ENCODE results near the gene BTF3L4.
"Not testable (repeated sequence)": the region's sequence is repeated elsewhere in the genome, so short reads cannot be mapped to it uniquely, and the experiment has no call there.

BTF3L4 gene

DNA sequence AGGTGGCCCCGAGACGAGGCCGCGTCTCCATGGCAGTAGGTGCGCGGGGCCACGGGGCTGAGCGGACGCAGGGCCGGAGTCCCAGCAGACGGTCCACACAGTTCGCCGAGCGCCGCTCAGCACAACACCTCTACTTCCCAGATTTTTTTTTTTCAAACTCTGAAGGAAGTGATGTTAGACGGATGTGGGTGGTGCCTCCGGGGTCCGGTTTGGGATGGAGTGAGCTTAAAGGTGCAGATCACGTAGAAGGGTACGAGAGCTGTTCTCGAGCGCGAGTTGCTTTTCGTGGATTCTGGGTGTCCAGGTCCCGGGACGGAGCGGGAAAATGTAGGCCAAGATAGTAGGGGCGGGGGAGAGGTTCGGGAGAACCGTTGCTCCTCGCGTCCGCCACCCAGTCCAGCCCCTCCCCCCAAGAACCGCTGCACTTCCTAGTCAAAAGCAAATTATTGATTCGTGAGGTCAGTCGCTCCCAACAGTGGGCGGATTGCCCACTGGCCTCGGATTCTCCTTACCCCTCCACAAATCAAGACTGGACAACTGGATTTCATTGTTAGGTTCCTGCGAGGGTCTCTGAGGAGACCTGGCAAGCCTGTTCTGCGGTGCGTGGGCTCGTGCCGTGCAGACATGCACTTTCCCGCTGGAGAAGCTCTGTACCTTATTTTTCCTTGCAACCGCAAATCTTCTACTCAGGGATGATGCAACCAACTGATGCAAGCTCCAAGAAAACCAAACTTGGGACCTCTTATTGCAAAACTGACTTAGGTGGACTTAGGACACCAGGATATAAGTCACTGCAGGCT lies 829 bp upstream of the BTF3L4 start, which contains the start of gene TXNDC12:
Gene TXNDC12 (minus strand): TSS at position 126 of the 800 bp plus-strand sequence. CDS start 95 bp downstream, at position 31.
- DNase-seq (ENCODE audit: low read depth, low spot score): peak; percentile 93

DNA sequence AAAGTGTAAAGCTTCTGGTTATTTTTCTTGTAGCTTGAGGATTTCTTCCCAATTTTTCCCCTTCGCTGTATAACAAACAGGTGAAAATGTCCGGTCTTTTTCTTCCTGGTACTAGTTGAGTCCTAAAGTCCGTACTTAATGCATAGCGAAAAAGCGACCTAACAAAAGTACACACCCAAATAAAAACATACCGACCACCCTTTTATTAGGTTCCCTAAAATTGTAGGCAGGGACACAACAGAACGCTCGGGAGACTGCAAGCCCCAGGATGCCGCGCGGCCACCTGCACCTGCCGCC lies 281 bp upstream of the BTF3L4 start:
- DNase-seq (ENCODE audit: low read depth, low spot score): no peak

DNA sequence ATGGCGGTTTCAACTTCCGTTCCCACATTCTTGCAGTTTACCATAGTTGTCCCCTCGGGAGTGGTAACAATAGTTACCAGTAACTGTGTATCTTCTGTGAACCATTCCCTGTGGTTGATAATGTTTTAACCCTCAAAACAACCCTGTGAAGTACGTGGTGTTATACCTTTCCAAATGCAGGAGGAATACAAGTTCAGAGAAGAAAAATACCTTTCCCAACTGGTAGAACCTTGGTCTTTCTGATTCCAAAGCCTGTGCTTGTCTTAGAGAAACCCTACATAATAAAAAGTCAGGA lies 789 bp downstream of the BTF3L4 start:
- no peak for DNase-seq (ENCODE audit: low read depth, low spot score)

DNA sequence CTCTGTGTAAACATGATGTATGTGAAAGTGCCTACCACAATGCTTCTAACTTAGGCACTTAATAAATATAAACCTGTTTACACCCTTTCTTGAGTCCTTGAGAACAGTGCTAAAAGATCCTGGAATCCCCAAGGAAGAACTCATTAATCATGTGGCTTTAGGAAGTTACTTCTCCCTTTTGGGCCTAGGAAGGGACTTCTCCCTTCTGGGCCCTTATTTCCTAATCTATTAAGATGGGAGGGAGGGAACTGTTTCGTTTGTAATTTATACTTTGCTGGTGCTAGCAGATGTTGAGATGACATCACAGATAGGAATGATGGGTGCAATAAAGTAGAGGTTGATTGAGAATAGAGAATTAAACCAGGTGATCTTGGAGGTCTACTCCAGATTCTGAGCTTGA lies 1.2 kb downstream of the BTF3L4 start:
- DNase-seq (ENCODE audit: low read depth, low spot score): no peak

DNA sequence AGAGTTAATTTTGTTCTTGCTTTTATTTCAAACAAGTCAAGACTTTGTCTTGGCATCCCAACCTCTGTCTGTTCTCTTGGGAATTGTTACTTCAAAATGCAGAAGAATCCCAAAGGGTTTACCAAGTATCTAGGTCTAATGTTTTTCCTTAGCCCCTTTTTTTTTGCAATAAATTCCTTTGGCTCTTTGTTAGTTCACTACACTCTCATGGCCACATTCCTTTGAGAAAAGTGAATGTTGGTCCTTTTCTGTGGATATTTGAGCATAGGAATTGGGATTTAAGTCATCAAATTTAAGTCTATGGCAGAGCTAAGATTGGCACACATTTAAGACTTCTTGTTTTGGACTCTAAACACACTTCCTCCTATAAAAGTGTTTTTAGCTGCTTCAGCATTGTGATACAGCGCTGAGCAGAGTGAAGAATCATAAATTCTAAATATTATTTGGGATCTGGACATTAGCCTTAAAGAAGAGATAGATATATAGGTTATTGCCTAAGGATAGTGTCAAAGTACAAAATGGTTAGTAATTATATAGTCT lies 1.9 kb downstream of the BTF3L4 start:
- DNase-seq (ENCODE audit: low read depth, low spot score): peak; percentile 22

DNA sequence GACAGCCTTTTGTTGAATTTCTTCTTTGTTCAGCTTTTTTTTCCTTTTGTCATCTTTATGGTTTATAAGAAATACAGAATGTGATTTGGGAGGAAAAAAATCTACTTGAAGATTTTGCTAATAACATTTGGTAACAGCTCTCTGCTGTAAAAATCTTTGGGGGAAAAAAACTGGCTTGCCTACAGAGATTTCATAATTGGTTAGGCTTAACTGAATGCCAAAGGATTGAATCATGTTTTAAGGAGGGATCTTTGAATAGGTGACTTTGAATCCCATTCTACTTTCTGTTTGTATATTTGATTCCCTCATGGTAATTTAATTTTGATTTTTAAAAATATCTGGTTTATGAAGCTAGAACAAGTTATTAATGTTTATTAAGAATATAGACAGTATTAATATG lies 3.2 kb downstream of the BTF3L4 start:
- peak; percentile 50 for DNase-seq (ENCODE audit: low read depth, low spot score)

DNA sequence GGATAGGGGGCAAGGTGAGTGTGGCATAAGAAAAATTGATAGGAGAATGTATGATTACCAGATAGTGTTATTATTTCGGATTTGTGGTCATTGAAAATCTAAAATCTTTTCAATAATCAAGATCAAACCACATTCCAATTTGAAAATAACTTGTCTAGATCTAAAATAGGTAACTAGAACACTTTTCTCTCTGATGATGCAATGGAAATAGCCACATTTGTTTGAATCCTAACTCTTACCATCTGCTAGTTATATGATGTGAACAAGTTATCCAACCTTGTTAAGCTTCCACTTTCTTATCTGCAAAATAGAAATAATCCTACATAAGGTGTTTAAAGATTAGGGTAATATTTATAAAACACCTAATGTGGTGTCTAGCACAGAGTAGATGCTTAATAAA lies 3.8 kb downstream of the BTF3L4 start:
- no peak for DNase-seq (ENCODE audit: low read depth, low spot score)

DNA sequence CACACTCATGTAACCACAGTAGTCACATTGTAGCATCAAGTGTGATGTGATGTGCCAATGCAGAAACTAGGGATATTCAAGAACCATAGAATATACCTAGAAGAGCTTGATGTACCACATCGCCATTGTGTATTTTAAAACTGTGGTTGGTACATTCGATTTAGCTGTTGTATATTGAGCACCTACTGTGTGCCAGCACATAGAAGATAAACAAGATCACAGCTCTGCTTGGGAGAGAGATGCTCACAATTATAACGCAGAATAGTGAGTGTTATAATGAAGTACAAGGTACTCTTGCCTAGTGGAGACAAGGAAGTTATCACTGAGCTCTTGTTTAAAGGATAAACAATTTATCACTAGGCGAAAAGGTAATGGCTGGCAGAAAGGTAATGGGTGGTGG lies 4.7 kb downstream of the BTF3L4 start:
- no peak for DNase-seq (ENCODE audit: low read depth, low spot score)

DNA sequence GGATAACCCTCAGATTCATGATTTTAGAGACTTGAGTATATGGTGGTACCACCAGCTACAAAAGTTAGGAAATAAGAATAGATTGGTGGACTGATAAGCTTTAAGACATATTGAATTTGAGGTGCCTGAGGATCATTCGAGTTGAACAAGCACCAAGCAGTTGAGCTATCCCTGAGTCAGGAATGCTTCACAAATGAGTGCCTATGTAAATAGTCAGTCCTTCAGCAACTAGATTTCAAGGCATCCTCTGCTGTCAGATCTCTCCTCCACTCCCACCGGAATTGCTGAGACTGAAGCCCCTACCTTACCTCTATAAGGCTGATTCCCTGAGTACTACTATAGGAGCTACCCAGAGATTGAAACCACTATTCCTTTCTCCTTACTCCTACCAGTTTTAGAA lies 7.1 kb downstream of the BTF3L4 start:
- DNase-seq (ENCODE audit: low read depth, low spot score): no peak

DNA sequence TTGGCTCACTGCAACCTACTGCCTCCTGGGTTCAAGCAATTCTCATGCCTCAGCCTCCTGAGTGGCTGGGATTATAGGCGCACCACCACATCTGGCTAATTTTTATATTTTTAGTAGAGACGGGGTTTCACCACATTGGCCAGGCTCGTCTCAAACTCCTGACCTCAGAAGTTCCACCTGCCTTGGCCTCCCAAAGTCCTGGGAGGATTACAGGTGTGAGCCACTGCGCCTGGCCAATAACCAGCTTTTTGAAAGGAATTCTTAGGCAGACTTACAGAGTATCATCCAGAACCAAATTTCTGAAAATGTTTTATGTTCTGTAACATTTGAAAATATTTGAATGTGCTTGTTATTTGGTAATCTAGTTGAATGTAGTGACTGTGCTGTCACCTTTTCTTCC lies 14.6 kb downstream of the BTF3L4 start:
- no peak for DNase-seq (ENCODE audit: low read depth, low spot score)

DNA sequence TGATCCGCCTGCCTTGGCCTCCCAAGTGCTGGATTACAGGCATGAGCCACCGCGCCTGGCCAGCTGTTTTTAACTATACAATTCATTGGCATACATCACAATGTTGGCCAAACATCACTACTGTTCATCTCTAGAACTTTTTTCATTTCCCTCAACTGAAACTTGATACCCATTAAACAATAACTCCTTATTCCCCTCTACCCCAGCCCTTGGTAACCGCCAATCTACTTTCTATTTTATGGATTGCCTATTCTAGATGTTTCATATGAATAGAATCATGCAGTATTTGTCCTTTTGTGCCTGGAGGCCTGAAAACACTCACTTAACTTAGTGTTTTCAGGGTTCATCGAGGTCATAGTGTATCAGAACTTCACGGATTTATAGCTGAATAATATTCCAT lies 16.2 kb downstream of the BTF3L4 start:
- no peak for DNase-seq (ENCODE audit: low read depth, low spot score)

DNA sequence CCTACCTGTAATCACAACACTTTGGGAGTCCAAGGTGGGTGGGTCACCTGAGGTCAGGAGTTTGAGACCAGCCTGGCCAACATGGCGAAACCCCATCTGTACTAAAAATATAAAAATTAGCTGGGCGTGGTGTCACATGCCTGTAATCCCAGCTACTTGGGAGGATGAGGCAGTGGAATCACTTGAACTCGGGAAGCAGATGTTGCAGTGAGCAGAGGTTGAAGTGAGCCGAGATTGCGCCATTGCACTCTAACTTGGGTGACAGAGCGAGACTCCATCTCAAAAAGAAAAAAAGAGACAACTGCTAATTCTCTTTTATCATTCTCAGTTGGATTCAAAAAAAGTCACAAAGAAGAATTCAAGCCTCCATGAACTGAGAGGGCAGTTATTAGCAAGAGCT lies 21.2 kb downstream of the BTF3L4 start:
- DNase-seq (ENCODE audit: low read depth, low spot score): not testable (repeated sequence)

DNA sequence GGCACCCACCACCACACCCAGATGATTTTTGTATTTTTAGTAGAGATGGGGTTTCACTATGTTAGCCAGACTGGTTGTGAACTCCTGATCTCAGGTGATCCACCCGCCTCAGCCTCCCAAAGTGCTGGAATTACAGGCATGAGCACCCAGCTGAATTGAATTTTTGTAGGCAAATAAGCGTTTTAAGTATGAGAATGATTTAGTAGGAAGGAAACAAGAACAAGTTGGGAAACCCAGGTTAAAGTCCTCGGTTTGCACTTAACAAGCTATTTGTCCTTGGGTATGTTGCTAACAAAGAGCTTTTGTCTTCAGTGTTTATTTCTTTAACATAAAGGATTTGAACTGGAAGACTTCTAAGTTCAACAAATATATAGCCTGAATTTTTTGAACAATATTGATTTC lies 23.9 kb downstream of the BTF3L4 start:
- DNase-seq (ENCODE audit: low read depth, low spot score): no peak

DNA sequence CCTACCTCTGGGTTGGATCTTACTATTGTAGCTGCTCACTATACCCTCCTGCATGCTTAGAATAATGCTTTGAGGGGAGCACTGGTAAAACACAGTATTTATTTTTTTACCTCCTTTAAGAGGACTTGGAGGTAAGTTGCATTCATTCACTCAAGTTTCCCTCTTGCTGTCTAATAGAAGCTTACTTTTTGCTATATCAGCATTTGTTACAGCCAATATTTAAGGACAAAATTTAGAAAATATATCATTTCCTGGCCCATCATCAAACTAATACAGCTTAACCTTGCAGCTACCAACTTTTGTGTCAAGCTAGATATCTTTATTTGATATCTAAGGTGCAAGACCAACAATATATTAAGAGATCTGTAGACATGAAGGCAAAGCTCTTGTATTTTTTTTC lies 31.8 kb downstream of the BTF3L4 start:
- DNase-seq (ENCODE audit: low read depth, low spot score): not testable (repeated sequence)

DNA sequence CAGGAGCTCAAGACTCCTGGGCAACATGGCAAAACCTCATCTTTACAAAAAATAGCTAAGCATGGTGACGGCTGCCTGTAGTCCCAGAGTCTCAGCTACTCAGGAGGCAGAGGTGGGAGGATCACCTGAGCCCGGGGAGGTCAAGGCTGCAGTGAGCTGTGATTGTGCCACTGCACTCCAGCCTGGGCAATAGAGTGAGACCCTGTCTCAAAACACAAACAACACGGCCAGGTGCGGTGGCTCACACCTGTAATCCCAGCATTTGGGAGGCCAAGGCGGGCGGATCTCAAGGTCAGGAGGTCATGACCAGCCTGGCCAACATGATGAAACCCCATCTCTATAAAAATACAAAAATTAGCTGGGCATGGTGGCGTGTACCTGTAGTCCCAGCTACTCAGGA lies 38.2 kb downstream of the BTF3L4 start:
- not testable (repeated sequence) for DNase-seq (ENCODE audit: low read depth, low spot score)

DNA sequence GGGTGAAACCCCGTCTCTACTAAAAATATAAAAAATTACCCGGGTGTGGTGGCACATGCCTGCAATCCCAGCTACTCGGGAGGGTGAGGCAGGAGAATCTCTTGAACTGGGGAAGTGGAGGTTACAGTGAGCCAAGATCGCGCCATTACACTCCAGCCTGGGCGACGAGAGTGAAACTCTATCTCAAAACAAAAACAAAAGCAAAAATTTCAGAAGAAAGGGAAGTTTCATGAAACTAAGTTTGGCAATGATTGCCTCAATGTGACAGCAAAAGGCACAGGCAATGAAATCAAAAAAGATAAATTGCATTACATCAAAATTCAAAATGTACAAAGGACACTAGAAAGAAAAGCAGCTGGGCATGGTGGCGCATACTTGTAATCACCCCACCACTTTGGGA lies 40.1 kb downstream of the BTF3L4 start:
- no peak for DNase-seq (ENCODE audit: low read depth, low spot score)

DNA sequence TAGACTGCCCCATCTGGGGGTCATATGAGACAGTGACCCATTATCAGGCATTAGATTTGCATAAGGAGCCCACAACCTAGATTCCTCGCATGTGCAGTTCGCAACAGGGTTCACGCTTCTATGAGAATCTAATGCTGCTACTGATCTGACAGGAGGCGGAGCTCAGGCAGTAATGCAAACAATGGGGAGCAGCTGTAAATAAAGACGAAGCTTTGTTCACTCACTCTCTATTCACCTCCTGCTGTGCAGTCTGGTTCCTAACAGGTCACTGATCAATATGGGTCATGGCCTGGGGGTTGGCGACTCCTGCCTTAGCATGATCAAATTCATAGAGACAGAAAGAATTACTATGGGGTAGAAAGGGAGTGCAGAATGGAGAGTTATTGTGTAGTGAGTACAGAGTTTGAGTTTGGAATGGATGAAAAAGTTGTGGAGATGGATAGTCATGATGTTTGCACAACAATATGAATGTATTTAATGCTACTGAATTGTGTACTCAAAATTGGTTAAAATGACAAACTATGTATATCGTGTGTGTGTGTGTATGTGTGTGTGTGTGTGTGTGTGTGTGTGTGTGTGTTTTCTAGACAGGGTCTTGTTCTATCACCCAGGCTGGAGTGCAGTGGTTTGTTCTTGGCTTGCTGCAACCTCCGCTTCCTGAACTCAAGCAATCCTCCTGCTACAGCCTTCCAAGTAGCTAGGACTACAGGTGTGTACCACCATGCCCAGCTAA lies 42.2 kb downstream of the BTF3L4 start:
- DNase-seq (ENCODE audit: low read depth, low spot score): no peak

DNA sequence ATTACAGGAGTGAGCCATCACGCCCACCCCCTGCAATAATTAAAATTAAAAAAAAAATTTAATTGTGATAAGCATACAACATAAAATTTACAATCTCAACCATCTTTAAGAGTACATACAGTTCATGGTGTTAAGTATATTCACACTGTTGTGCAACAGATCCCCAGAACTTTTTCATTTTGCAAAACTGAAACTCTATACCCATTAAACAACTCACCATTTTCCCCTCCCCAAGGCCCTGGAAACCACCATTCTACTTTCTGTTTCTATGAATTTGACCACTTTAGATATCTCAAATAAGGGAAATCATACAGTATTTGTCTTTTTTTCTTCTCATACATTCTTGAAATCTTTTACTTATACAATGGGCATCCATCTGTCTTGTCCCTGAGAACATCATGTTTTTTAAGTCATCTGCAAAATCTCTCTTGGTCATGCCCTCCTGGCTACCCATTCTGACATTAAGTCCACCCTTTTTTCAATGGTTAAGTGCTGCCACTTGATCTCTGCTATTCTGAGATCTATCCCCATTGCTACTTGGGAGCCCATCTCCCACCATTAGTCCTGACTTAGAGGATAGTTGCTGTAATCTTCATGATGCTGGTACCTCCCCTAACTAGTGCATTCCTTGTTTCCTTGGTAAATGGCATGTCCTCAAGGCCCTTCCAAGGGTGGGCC lies 46.4 kb downstream of the BTF3L4 start:
- DNase-seq (ENCODE audit: low read depth, low spot score): no peak

DNA sequence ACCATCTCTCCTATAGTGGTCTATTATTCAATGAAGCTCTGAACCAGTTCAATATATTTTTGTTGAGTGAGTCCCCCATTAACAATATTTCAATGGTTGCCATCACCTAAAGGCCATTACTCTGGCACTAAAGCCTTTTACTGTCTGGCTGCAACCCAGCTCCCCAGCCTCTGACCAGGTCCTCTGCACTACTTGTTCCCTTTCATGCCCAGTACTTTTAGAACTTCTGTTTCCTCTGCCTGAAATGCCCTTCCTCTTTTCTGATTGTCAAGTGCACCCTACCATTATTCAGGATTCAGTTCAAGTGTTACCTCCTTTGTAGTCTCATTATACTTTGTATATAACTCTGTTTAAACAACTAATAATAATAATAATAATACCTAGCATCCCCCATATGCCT lies 55.4 kb downstream of the BTF3L4 start:
- DNase-seq (ENCODE audit: low read depth, low spot score): no peak

DNA sequence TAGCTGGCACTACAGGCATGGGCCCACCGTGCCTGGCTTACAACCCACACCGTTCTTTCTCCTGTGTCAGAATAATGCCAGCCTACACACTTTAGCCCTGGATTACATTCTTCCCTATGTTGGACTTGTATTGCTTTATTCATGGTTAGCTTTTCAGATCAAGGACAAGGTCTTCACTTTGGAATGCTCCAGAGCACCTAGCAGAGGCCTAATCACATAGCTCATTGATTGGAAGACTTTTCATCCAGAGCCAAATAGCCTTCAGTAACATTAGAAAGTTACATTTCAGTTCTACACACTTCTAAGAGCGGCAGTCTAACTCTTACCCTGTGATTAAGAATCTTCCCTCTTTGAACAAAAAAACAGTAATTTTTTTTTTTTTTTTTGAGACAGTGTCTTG lies 56.4 kb downstream of the BTF3L4 start:
- no peak for DNase-seq (ENCODE audit: low read depth, low spot score)

DNA sequence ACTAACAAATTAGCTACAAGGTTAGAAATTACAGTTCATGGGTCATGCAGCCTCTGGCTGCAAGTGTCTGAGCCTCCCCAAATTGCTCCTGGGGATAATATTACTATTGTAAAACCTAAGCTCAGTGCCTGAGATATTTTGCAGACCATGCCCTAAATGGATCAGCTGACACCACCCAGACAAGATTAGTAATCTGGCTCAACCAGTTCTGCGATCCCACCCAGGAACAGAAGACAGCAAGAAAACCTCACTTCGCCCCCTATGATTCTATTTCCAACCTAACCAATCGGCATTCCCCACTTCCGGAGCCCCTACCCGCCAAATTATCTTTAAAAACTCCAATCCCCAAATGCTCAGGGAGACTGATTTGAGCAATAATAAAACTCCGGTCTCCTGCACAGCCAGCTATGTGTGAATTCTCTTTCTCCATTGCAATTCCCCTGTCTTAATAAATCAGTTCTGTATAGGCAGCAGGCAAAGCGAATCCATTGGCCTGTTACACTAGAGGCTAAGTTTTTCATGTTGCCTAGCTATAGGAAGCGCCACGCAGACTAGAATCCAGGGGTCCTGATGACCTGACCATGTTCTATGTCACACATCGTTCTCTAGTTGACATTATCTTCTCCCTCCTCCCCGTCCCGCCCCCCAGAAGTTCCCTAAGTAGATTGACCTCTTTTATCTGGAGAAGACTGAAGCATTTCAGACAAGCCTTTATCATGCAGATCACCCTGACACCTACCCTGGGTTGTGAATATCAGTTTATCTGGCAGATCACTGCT lies 63.4 kb downstream of the BTF3L4 start:
- no peak for DNase-seq (ENCODE audit: low read depth, low spot score)

DNA sequence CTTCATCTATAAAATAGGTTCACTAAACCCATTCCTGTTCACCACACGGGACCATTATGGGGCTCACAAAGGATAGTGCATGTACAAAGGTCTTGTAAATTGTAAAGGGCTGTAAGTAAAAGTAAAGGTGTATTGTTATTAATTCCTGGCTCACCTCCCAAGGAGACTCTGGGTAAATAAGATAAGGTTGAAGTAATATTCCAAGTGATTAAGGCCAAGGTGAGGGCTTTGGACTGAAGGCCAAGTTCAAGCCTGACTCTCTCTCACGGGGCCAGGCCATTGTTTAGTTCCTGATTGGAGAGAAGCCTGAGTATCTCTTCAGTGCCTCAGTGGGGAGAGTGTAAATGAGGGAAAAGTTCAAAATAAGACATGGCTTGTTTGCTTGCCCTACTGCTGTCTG lies 66.3 kb downstream of the BTF3L4 start:
- no peak for DNase-seq (ENCODE audit: low read depth, low spot score)

All from astrocyte of the hippocampus (primary cell).